ENCODE results near the gene LRBA. TPM values are rescaled to one million over a fixed set of nuclear protein-coding genes. Genes with fewer than 3 reads are reported as not detected.

LRBA gene
- polyA plus RNA-seq, 1 of the 3 experiments (the other 2 are of a cell fraction), result 11.4 TPM

GRCh38 chr4:150479657-150480056 is 535.4 kb downstream of the LRBA start:
- no peak for DNase-seq
- no peak overlapping the region for H3K9ac ChIP-seq
- H3K9me2 ChIP-seq, result no peaks in the 10 kb centered on the region
- ChIA-PET CTCF (no interaction called here), POLR2A (no interaction called here)
- no peaks in the 10 kb centered on the region for H3F3A ChIP-seq (replicated peaks; ENCODE audit: insufficient read depth)
- H3K36me3 ChIP-seq (replicated peaks in 1 of 2; ENCODE audit: control insufficient read depth in 1 of 2, insufficient read depth in 2 of 2, low read length in 1 of 2), result peaks cover 0 to 9% of the 10 kb centered on the region in 2 experiments
- no peaks in the 10 kb centered on the region for H3K4me1 ChIP-seq (ENCODE audit: control insufficient read depth in 1 of 2, insufficient read depth in 2 of 2, low read depth in 1 of 2, low read length in 1 of 2)
- H2AFZ ChIP-seq (ENCODE audit: low read depth), result no peak overlapping the region
- WGBS (ENCODE audit: low lambda C conversion rate), result 96% methylated on average over 3 of the region's 3 CpGs
- no peak overlapping the region for H3K4me2 ChIP-seq
- H3K27me3 ChIP-seq (ENCODE audit: insufficient read depth), result no peaks in the 10 kb centered on the region
- no peaks in the 10 kb centered on the region for H4K20me1 ChIP-seq (ENCODE audit: insufficient read depth)
- TF ChIP-seq JUND (IDR thresholded peaks at IDR 0.05) (no peak), NFIC (IDR thresholded peaks at IDR 0.05; ENCODE audit: borderline replicate concordance) (no peak), EZH2phosphoT487 (IDR thresholded peaks at IDR 0.05; ENCODE audit: borderline replicate concordance, low read depth) (no peak), RXRA (IDR thresholded peaks at IDR 0.05; ENCODE audit: borderline replicate concordance, low read depth) (no peak), SIN3A (IDR thresholded peaks at IDR 0.05; ENCODE audit: borderline replicate concordance, low read depth, low read length) (no peak), MXI1 (IDR thresholded peaks at IDR 0.05; ENCODE audit: low read depth, low read length) (no peak), CHD2 (IDR thresholded peaks at IDR 0.05; ENCODE audit: low read length, partially characterized antibody) (no peak), YY1 (IDR thresholded peaks at IDR 0.05; ENCODE audit: low read depth) (no peak), FOSL2 (IDR thresholded peaks at IDR 0.05; ENCODE audit: borderline replicate concordance, low read depth) (no peak)
- no peak overlapping the region for H3K4me3 ChIP-seq (ENCODE audit: low read depth in 2 of 2, low read length in 1 of 2)
- H3K27ac ChIP-seq (ENCODE audit: low read depth in 2 of 2, low read length in 1 of 2), result no peak overlapping the region
- H3K79me2 ChIP-seq (ENCODE audit: insufficient read depth), result no peaks in the 10 kb centered on the region
- no peaks in the 10 kb centered on the region for H3K9me3 ChIP-seq

GRCh38 chr4:150477869-150478268 is 537.2 kb downstream of the LRBA start:
- H3K4me2 ChIP-seq, result no peak overlapping the region
- no peaks in the 10 kb centered on the region for H3F3A ChIP-seq (replicated peaks; ENCODE audit: insufficient read depth)
- POLR2A ChIA-PET, result no interaction called here
- H2AFZ ChIP-seq (ENCODE audit: low read depth), result no peak overlapping the region
- CTCF ChIA-PET, result no interaction called here
- no peak for TF ChIP-seq JUND (IDR thresholded peaks at IDR 0.05)
- no peak for TF ChIP-seq RFX5 (IDR thresholded peaks at IDR 0.05; ENCODE audit: low read length)
- no peak for TF ChIP-seq RXRA (IDR thresholded peaks at IDR 0.05; ENCODE audit: borderline replicate concordance, low read depth)
- TF ChIP-seq RAD21 (IDR thresholded peaks at IDR 0.05; ENCODE audit: low read length), result no peak
- no peak for TF ChIP-seq TCF12 (IDR thresholded peaks at IDR 0.05)
- TF ChIP-seq NRF1 (IDR thresholded peaks at IDR 0.05; ENCODE audit: low read depth, low read length), result no peak
- no peak for TF ChIP-seq FOSL2 (IDR thresholded peaks at IDR 0.05; ENCODE audit: borderline replicate concordance, low read depth)
- TF ChIP-seq POLR2AphosphoS5 (IDR thresholded peaks at IDR 0.05; ENCODE audit: low read depth, low read length), result no peak
- no peak for TF ChIP-seq MXI1 (IDR thresholded peaks at IDR 0.05; ENCODE audit: low read depth, low read length)
- no peak for TF ChIP-seq GATA2 (CRISPR knock-in tag; IDR thresholded peaks at IDR 0.05)
- peaks cover 0 to 9% of the 10 kb centered on the region in 2 experiments for H3K36me3 ChIP-seq (replicated peaks in 1 of 2; ENCODE audit: control insufficient read depth in 1 of 2, insufficient read depth in 2 of 2, low read length in 1 of 2)
- no peaks in the 10 kb centered on the region for H3K4me1 ChIP-seq (ENCODE audit: control insufficient read depth in 1 of 2, insufficient read depth in 2 of 2, low read depth in 1 of 2, low read length in 1 of 2)
- H3K9ac ChIP-seq, result no peak overlapping the region
- H3K4me3 ChIP-seq (ENCODE audit: low read depth in 2 of 2, low read length in 1 of 2), result no peak overlapping the region
- H3K9me3 ChIP-seq, result no peaks in the 10 kb centered on the region
- H3K79me2 ChIP-seq (ENCODE audit: insufficient read depth), result no peaks in the 10 kb centered on the region
- H3K27me3 ChIP-seq (ENCODE audit: insufficient read depth), result no peaks in the 10 kb centered on the region
- DNase-seq, result no peak
- no peaks in the 10 kb centered on the region for H4K20me1 ChIP-seq (ENCODE audit: insufficient read depth)
- 100% methylated on average over 1 of the region's 1 CpG for WGBS (ENCODE audit: low lambda C conversion rate)
- H3K27ac ChIP-seq (ENCODE audit: low read depth in 2 of 2, low read length in 1 of 2), result no peak overlapping the region
- no peaks in the 10 kb centered on the region for H3K9me2 ChIP-seq

GRCh38 chr4:150476776-150477175 is 538.3 kb downstream of the LRBA start:
- Histone ChIP-seq H3K27ac (ENCODE audit: low read depth in 2 of 2, low read length in 1 of 2) (no peak overlapping the region), H3K27me3 (ENCODE audit: insufficient read depth) (no peaks in the 10 kb centered on the region), H3K79me2 (ENCODE audit: insufficient read depth) (no peaks in the 10 kb centered on the region), H3K4me1 (ENCODE audit: control insufficient read depth in 1 of 2, insufficient read depth in 2 of 2, low read depth in 1 of 2, low read length in 1 of 2) (no peaks in the 10 kb centered on the region), H3F3A (replicated peaks; ENCODE audit: insufficient read depth) (no peaks in the 10 kb centered on the region), H3K4me2 (no peak overlapping the region), H3K9ac (no peak overlapping the region), H3K9me2 (no peaks in the 10 kb centered on the region), H4K20me1 (ENCODE audit: insufficient read depth) (no peaks in the 10 kb centered on the region), H3K4me3 (ENCODE audit: low read depth in 2 of 2, low read length in 1 of 2) (no peak overlapping the region), H3K36me3 (replicated peaks in 1 of 2; ENCODE audit: control insufficient read depth in 1 of 2, insufficient read depth in 2 of 2, low read length in 1 of 2) (peaks cover 0 to 9% of the 10 kb centered on the region in 2 experiments), H3K9me3 (no peaks in the 10 kb centered on the region), H2AFZ (ENCODE audit: low read depth) (no peak overlapping the region)
- POLR2A ChIA-PET, result no interaction called here
- CTCF ChIA-PET, result no interaction called here
- WGBS (ENCODE audit: low lambda C conversion rate), result 93% methylated on average over 2 of the region's 2 CpGs
- no peak for DNase-seq
- TF ChIP-seq, protein P1, sequence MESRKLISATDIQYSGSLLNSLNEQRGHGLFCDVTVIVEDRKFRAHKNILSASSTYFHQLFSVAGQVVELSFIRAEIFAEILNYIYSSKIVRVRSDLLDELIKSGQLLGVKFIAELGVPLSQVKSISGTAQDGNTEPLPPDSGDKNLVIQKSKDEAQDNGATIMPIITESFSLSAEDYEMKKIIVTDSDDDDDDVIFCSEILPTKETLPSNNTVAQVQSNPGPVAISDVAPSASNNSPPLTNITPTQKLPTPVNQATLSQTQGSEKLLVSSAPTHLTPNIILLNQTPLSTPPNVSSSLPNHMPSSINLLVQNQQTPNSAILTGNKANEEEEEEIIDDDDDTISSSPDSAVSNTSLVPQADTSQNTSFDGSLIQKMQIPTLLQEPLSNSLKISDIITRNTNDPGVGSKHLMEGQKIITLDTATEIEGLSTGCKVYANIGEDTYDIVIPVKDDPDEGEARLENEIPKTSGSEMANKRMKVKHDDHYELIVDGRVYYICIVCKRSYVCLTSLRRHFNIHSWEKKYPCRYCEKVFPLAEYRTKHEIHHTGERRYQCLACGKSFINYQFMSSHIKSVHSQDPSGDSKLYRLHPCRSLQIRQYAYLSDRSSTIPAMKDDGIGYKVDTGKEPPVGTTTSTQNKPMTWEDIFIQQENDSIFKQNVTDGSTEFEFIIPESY (IDR thresholded peaks at IDR 0.05; ENCODE audit: borderline replicate concordance, low read depth), result no peak
- TF ChIP-seq IRF3 (IDR thresholded peaks at IDR 0.05; ENCODE audit: low read depth, low read length) (no peak), GABPA (IDR thresholded peaks at IDR 0.05; ENCODE audit: low read depth) (no peak), MEF2A (IDR thresholded peaks at IDR 0.05; ENCODE audit: borderline replicate concordance, low read depth) (no peak)

Measured in SK-N-SH (cell line).